ENCODE measurements around the gene TAGLN.
A peak's percentile ranks its signal among the peaks of the same experiment; 100 is the strongest.
"Not testable (repeated sequence)": the region's sequence is repeated elsewhere in the genome, so short reads cannot be mapped to it uniquely, and the experiment has no call there.

Gene TAGLN

GRCh38 chr11:117207481-117207880 is 8.3 kb downstream of the TAGLN start:
- not testable (repeated sequence) for H3K4me3 ChIP-seq (ENCODE audit: low read length); H3K27me3 ChIP-seq (ENCODE audit: control insufficient read depth, insufficient read depth, low read length); H3K9ac ChIP-seq (ENCODE audit: low read depth, low read length); H3K9me3 ChIP-seq (replicated peaks; ENCODE audit: low read length); H3K4me2 ChIP-seq (ENCODE audit: low read length)
- peaks cover 32% of the 10 kb centered on the region for H3K4me1 ChIP-seq (ENCODE audit: control insufficient read depth, insufficient read depth, low read length)
- peaks cover 39% of the 10 kb centered on the region for H3K36me3 ChIP-seq (ENCODE audit: insufficient read depth, low read length)

- H3K4me3 ChIP-seq (ENCODE audit: low read length); H3K4me2 ChIP-seq (ENCODE audit: low read length); H3K27me3 ChIP-seq (ENCODE audit: control insufficient read depth, insufficient read depth, low read length); H3K9ac ChIP-seq (ENCODE audit: low read depth, low read length); H3K9me3 ChIP-seq (replicated peaks; ENCODE audit: low read length): not testable (repeated sequence)
- peaks cover 19% of the 10 kb centered on the region for H3K4me1 ChIP-seq (ENCODE audit: control insufficient read depth, insufficient read depth, low read length)
- H3K36me3 ChIP-seq (ENCODE audit: insufficient read depth, low read length), result peaks cover 37% of the 10 kb centered on the region
Measured at GRCh38 chr11:117208710-117209109, 9.5 kb downstream of the TAGLN start.

GRCh38 chr11:117209351-117210125 is 10.4 kb downstream of the TAGLN start:
- not testable (repeated sequence) for H3K9ac ChIP-seq (ENCODE audit: low read depth, low read length); H3K4me2 ChIP-seq (ENCODE audit: low read length); H3K4me3 ChIP-seq (ENCODE audit: low read length); H3K27me3 ChIP-seq (ENCODE audit: control insufficient read depth, insufficient read depth, low read length); H3K9me3 ChIP-seq (replicated peaks; ENCODE audit: low read length)
- H3K4me1 ChIP-seq (ENCODE audit: control insufficient read depth, insufficient read depth, low read length), result peaks cover 11% of the 10 kb centered on the region
- H3K36me3 ChIP-seq (ENCODE audit: insufficient read depth, low read length), result peaks cover 30% of the 10 kb centered on the region

- Histone ChIP-seq H3K4me2 (ENCODE audit: low read length) (no peak overlapping the region), H3K36me3 (ENCODE audit: insufficient read depth, low read length) (peaks cover 23% of the 10 kb centered on the region), H3K4me1 (ENCODE audit: control insufficient read depth, insufficient read depth, low read length) (peaks cover 3% of the 10 kb centered on the region), H3K27me3 (ENCODE audit: control insufficient read depth, insufficient read depth, low read length) (no peaks in the 10 kb centered on the region), H3K9ac (ENCODE audit: low read depth, low read length) (no peak overlapping the region), H3K4me3 (ENCODE audit: low read length) (no peak overlapping the region), H3K9me3 (replicated peaks; ENCODE audit: low read length) (no peaks in the 10 kb centered on the region)
Measured at GRCh38 chr11:117210620-117211019, 11.4 kb downstream of the TAGLN start.

- Histone ChIP-seq H3K4me2 (ENCODE audit: low read length) (no peak overlapping the region), H3K9me3 (replicated peaks; ENCODE audit: low read length) (no peaks in the 10 kb centered on the region), H3K27me3 (ENCODE audit: control insufficient read depth, insufficient read depth, low read length) (no peaks in the 10 kb centered on the region), H3K4me1 (ENCODE audit: control insufficient read depth, insufficient read depth, low read length) (peaks cover 12% of the 10 kb centered on the region), H3K4me3 (ENCODE audit: low read length) (no peak overlapping the region), H3K36me3 (ENCODE audit: insufficient read depth, low read length) (peaks cover 32% of the 10 kb centered on the region), H3K9ac (ENCODE audit: low read depth, low read length) (no peak overlapping the region)
Measured at GRCh38 chr11:117212697-117213355, 13.7 kb downstream of the TAGLN start.

GRCh38 chr11:117214404-117215110 is 15.4 kb downstream of the TAGLN start:
- H3K9ac ChIP-seq (ENCODE audit: low read depth, low read length), result no peak overlapping the region
- no peak overlapping the region for H3K4me3 ChIP-seq (ENCODE audit: low read length)
- H3K9me3 ChIP-seq (replicated peaks; ENCODE audit: low read length), result no peaks in the 10 kb centered on the region

GRCh38 chr11:117217141-117218084 is 18.2 kb downstream of the TAGLN start:
- Histone ChIP-seq H3K9me3 (replicated peaks; ENCODE audit: low read length) (no peaks in the 10 kb centered on the region), H3K4me3 (ENCODE audit: low read length) (no peak overlapping the region), H3K27me3 (ENCODE audit: control insufficient read depth, insufficient read depth, low read length) (no peaks in the 10 kb centered on the region), H3K9ac (ENCODE audit: low read depth, low read length) (peak overlapping the region; percentile 16), H3K4me2 (ENCODE audit: low read length) (peak overlapping the region; percentile 11), H3K4me1 (ENCODE audit: control insufficient read depth, insufficient read depth, low read length) (peaks cover 51% of the 10 kb centered on the region), H3K36me3 (ENCODE audit: insufficient read depth, low read length) (peaks cover 48% of the 10 kb centered on the region)

More at GRCh38 chr11:117214404-117215110, 15.4 kb downstream of the TAGLN start:
- Histone ChIP-seq H3K4me2 (ENCODE audit: low read length) (no peak overlapping the region), H3K4me1 (ENCODE audit: control insufficient read depth, insufficient read depth, low read length) (peaks cover 27% of the 10 kb centered on the region), H3K36me3 (ENCODE audit: insufficient read depth, low read length) (peaks cover 48% of the 10 kb centered on the region), H3K27me3 (ENCODE audit: control insufficient read depth, insufficient read depth, low read length) (no peaks in the 10 kb centered on the region)

GRCh38 chr11:117218133-117218915 is 19.2 kb downstream of the TAGLN start:
- peaks cover 43% of the 10 kb centered on the region for H3K36me3 ChIP-seq (ENCODE audit: insufficient read depth, low read length)
- no peaks in the 10 kb centered on the region for H3K9me3 ChIP-seq (replicated peaks; ENCODE audit: low read length)
- peak overlapping the region; percentile 16 for H3K9ac ChIP-seq (ENCODE audit: low read depth, low read length)
- no peak overlapping the region for H3K4me3 ChIP-seq (ENCODE audit: low read length)
- peaks cover 59% of the 10 kb centered on the region for H3K4me1 ChIP-seq (ENCODE audit: control insufficient read depth, insufficient read depth, low read length)
- H3K4me2 ChIP-seq (ENCODE audit: low read length), result peak overlapping the region; percentile 29
- no peaks in the 10 kb centered on the region for H3K27me3 ChIP-seq (ENCODE audit: control insufficient read depth, insufficient read depth, low read length)

- H3K36me3 ChIP-seq (ENCODE audit: insufficient read depth, low read length), result peaks cover 46% of the 10 kb centered on the region
- H3K9ac ChIP-seq (ENCODE audit: low read depth, low read length), result no peak overlapping the region
- H3K4me2 ChIP-seq (ENCODE audit: low read length), result no peak overlapping the region
- no peak overlapping the region for H3K4me3 ChIP-seq (ENCODE audit: low read length)
- no peaks in the 10 kb centered on the region for H3K9me3 ChIP-seq (replicated peaks; ENCODE audit: low read length)
- H3K27me3 ChIP-seq (ENCODE audit: control insufficient read depth, insufficient read depth, low read length), result no peaks in the 10 kb centered on the region
- peaks cover 59% of the 10 kb centered on the region for H3K4me1 ChIP-seq (ENCODE audit: control insufficient read depth, insufficient read depth, low read length)
Measured at GRCh38 chr11:117219001-117219400, 19.8 kb downstream of the TAGLN start.

- no peaks in the 10 kb centered on the region for H3K27me3 ChIP-seq (ENCODE audit: control insufficient read depth, insufficient read depth, low read length)
- no peak overlapping the region for H3K4me2 ChIP-seq (ENCODE audit: low read length)
- H3K9ac ChIP-seq (ENCODE audit: low read depth, low read length), result no peak overlapping the region
- H3K36me3 ChIP-seq (ENCODE audit: insufficient read depth, low read length), result peaks cover 49% of the 10 kb centered on the region
- no peak overlapping the region for H3K4me3 ChIP-seq (ENCODE audit: low read length)
- H3K4me1 ChIP-seq (ENCODE audit: control insufficient read depth, insufficient read depth, low read length), result peaks cover 59% of the 10 kb centered on the region
- H3K9me3 ChIP-seq (replicated peaks; ENCODE audit: low read length), result no peaks in the 10 kb centered on the region
Measured at GRCh38 chr11:117219455-117219854, 20.3 kb downstream of the TAGLN start.
